ENCODE measurements around the gene MYO1D. TPM values are rescaled to one million over a fixed set of nuclear protein-coding genes. Genes with fewer than 3 reads are reported as not detected.

The MYO1D gene
- total and polyA plus RNA-seq, 2 experiments from 2014 or later = 34.3 to 43.7 TPM

DNA sequence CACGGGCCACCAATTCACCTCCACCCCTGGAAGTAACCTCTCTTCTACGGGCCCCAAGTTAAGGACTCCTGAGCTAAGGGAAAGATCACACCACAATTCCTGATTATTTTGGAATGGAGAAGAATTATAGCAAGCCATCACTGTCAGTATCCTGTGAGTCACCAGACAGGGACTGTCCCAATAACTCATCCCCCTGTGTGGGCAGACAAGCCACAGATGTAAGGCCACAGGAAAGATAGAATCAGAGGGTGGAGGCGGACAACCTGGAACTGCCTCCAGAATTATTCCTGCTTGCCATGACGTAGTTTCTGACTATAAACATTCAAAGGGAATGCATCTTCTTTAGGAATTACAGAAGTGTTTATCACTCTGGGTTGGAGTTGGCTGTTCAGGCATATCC, 5.8 kb upstream of the MYO1D start:
- Histone ChIP-seq H3K9me3 (ENCODE audit: low read depth) (no peaks in the 10 kb centered on the region), H3K36me3 (no peaks in the 10 kb centered on the region), H3K4me1 (ENCODE audit: low read depth) (no peaks in the 10 kb centered on the region), H3K27me3 (no peaks in the 10 kb centered on the region), H3K4me3 (no peak overlapping the region), H3K27ac (no peak overlapping the region)
- TF ChIP-seq, protein P1, sequence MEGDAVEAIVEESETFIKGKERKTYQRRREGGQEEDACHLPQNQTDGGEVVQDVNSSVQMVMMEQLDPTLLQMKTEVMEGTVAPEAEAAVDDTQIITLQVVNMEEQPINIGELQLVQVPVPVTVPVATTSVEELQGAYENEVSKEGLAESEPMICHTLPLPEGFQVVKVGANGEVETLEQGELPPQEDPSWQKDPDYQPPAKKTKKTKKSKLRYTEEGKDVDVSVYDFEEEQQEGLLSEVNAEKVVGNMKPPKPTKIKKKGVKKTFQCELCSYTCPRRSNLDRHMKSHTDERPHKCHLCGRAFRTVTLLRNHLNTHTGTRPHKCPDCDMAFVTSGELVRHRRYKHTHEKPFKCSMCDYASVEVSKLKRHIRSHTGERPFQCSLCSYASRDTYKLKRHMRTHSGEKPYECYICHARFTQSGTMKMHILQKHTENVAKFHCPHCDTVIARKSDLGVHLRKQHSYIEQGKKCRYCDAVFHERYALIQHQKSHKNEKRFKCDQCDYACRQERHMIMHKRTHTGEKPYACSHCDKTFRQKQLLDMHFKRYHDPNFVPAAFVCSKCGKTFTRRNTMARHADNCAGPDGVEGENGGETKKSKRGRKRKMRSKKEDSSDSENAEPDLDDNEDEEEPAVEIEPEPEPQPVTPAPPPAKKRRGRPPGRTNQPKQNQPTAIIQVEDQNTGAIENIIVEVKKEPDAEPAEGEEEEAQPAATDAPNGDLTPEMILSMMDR (IDR thresholded peaks at IDR 0.05; ENCODE audit: low read depth, low read length) = no peak
- no peak for DNase-seq (ENCODE audit: low read depth in 1 of 2, low spot score in 1 of 2)

DNA sequence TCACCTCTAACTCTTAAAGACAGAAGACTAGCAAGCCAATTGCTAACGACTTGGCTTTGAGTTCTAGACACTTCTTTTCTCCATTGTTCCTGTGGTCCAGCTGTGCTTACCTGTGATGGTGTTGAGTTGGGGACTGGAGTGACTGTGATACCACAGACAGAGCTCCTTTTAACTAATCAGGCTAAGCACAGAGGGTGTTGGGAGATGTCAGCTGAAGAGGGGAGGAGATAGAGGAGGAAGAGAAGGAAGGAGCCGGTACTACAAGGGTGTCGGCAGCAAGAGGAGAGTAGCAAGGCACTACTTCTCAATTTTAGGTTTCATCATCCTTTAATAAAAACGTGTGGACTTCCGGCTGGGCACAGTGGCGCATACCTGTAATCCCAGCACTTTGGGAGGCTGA, 5.1 kb upstream of the MYO1D start:
- TF ChIP-seq, protein P1 (IDR thresholded peaks at IDR 0.05; ENCODE audit: low read depth, low read length) = no peak
- H3K4me1 ChIP-seq (ENCODE audit: low read depth) = no peaks in the 10 kb centered on the region
- DNase-seq (ENCODE audit: low read depth in 1 of 2, low spot score in 1 of 2) = no peak
- no peaks in the 10 kb centered on the region for H3K27me3 ChIP-seq
- no peak overlapping the region for H3K4me3 ChIP-seq
- no peaks in the 10 kb centered on the region for H3K9me3 ChIP-seq (ENCODE audit: low read depth)
- no peaks in the 10 kb centered on the region for H3K36me3 ChIP-seq
- H3K27ac ChIP-seq = no peak overlapping the region

DNA sequence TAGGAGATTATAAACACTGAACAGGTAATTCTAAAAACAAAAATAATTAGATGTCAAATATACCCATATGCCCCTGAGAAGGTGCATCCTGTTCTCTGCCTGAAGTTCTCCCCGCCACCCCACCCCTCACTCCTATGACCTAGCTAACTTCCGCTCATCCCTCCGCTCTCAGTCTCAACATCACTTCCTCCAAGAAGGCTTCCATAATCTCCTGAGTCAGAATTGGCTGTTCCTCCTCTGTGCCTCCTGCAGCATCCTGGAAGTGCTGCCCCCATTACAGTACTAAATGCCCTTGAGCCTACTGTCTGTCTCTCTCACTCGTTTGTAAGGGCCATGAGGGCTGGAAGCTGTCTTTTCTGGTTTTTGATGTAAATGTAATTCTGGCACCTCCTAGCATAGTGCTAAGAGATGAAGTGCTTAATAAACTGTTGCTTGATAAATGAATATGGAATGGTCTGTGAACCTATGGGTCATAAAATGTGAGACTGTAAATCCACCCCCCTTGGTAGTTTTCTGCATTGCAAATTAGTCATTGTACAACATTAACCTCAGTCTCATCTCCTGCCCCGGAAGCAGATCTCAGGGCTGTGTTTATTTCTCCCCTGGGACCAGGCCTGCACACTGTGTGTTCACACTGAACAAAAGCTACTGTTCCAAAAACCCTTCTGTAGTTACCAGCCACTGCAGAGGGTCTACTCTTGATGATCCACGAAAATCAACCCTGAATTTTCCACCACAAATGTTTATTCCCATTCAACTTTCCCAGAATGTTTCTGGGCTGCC, 3.9 kb upstream of the MYO1D start:
- H3K4me3 ChIP-seq = no peak overlapping the region
- H3K36me3 ChIP-seq = no peaks in the 10 kb centered on the region
- TF ChIP-seq, protein P1 (IDR thresholded peaks at IDR 0.05; ENCODE audit: low read depth, low read length) = no peak
- H3K27ac ChIP-seq = no peak overlapping the region
- H3K4me1 ChIP-seq (ENCODE audit: low read depth) = no peaks in the 10 kb centered on the region
- no peaks in the 10 kb centered on the region for H3K27me3 ChIP-seq
- no peaks in the 10 kb centered on the region for H3K9me3 ChIP-seq (ENCODE audit: low read depth)
- no peak for DNase-seq (ENCODE audit: low read depth in 1 of 2, low spot score in 1 of 2)

DNA sequence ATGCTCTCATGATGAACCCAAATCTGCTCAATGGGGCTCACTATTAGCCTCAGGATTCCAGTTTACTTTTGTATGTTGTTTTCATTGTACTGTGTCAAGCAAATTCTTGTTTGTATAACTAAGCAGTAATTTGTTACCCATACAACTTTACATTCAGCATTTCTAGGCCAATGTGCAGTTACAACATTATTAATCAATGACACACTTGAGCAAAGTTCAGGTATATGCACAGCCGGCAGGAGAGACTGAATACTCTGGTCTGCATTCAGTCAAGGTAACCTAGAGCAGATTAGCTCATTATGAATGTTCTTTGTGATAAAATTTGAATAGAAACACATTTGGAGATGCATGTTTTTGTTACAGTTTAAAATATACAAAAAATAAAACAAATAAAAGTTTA, 2.2 kb upstream of the MYO1D start:
- H3K27me3 ChIP-seq = no peaks in the 10 kb centered on the region
- TF ChIP-seq, protein P1 (IDR thresholded peaks at IDR 0.05; ENCODE audit: low read depth, low read length) = no peak
- DNase-seq (ENCODE audit: low read depth in 1 of 2, low spot score in 1 of 2) = no peak
- no peak overlapping the region for H3K4me3 ChIP-seq
- H3K9me3 ChIP-seq (ENCODE audit: low read depth) = no peaks in the 10 kb centered on the region
- H3K27ac ChIP-seq = no peak overlapping the region
- H3K36me3 ChIP-seq = no peaks in the 10 kb centered on the region
- peaks cover 6% of the 10 kb centered on the region for H3K4me1 ChIP-seq (ENCODE audit: low read depth)

DNA sequence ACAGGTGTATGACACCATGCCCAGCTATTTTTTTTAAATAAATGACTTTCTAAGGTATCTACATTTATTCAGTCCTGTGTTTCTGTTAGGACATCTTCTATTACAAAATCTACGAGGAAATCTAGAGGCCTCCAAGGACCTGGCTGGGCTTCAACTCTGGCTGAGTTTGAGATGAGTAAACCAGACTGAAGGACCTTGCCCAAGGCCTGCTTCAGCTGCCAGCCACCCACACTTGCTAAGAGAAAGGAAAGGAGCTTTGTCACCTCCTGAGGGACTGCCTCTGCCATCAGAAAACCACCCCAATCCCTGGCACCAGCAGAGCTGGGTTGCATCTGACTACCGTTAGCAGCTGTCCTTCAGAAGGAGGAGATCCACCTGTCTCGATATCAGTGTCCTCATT, 1.3 kb upstream of the MYO1D start:
- H3K27ac ChIP-seq = no peak overlapping the region
- H3K27me3 ChIP-seq = no peaks in the 10 kb centered on the region
- no peaks in the 10 kb centered on the region for H3K9me3 ChIP-seq (ENCODE audit: low read depth)
- H3K36me3 ChIP-seq = no peaks in the 10 kb centered on the region
- H3K4me1 ChIP-seq (ENCODE audit: low read depth) = peaks cover 6% of the 10 kb centered on the region
- no peak overlapping the region for H3K4me3 ChIP-seq
- TF ChIP-seq, protein P1 (IDR thresholded peaks at IDR 0.05; ENCODE audit: low read depth, low read length) = no peak
- DNase-seq (ENCODE audit: low read depth in 1 of 2, low spot score in 1 of 2) = peak in 1 of 2 donors; percentile 53
